HepG2 (cell line): ENCODE data around the gene MLST8. TPM values are rescaled to one million over a fixed set of nuclear protein-coding genes. Genes with fewer than 3 reads are reported as not detected.

Experiments used
- BATF2 ChIP-seq: sonication (generic); formaldehyde crosslinking; IDR thresholded peaks from 2 replicates; pipeline ENCODE4 v1.8.0; 2022; ENCODE audit warnings: mild to moderate bottlenecking, missing genetic modification reagents, moderate library complexity
- DNMT3B ChIP-seq: conservative IDR thresholded peaks from 2 replicates; pipeline ENCODE4 v1.6.1; 2016; ENCODE audit warnings: missing biosample characterization, control low read depth
- HNF4A ChIP-seq: sonication (generic); formaldehyde crosslinking; IDR thresholded peaks from 2 replicates; pipeline ENCODE4 v1.4.0; 2020; ENCODE audit warnings: missing genetic modification reagents
- HOXA7 ChIP-seq: sonication (generic); formaldehyde crosslinking; IDR thresholded peaks from 2 replicates; pipeline ENCODE4 v1.8.1; 2022; ENCODE audit warnings: mild to moderate bottlenecking, missing genetic modification reagents, moderate library complexity
- KDM5B ChIP-seq: sonication (generic); formaldehyde crosslinking; IDR thresholded peaks from 2 replicates; pipeline ENCODE4 v1.4.0; 2020; ENCODE audit warnings: missing genetic modification reagents, mild to moderate bottlenecking, borderline replicate concordance
- MATR3 ChIP-seq: sonication (generic); formaldehyde crosslinking; IDR thresholded peaks from 2 replicates; pipeline ENCODE4 v1.4.0; 2020; ENCODE audit warnings: missing genetic modification reagents
- MXD3 ChIP-seq: IDR thresholded peaks from 2 replicates; pipeline ENCODE4 v1.6.1; 2016; ENCODE audit warnings: mild to moderate bottlenecking, missing biosample characterization, missing genetic modification reagents
- NAIF1 ChIP-seq: sonication (generic); formaldehyde crosslinking; IDR thresholded peaks from 2 replicates; pipeline ENCODE4 v1.5.0; 2020; ENCODE audit warnings: mild to moderate bottlenecking, missing genetic modification reagents, borderline replicate concordance
- NCOA2 ChIP-seq: sonication (generic); formaldehyde crosslinking; IDR thresholded peaks from 2 replicates; pipeline ENCODE4 v1.8.0; 2022; ENCODE audit warnings: inconsistent platforms
- NCOR1 ChIP-seq: fragments of 200-600 bp; sonication (generic); IDR thresholded peaks from 2 replicates; pipeline ENCODE4 v1.7.0; 2017; ENCODE audit warnings: antibody characterized with exemption, low read length, borderline replicate concordance
- NR2C2 ChIP-seq: sonication (generic); formaldehyde crosslinking; IDR thresholded peaks from 2 replicates; pipeline ENCODE4 v1.4.0; 2020; ENCODE audit warnings: missing genetic modification reagents, mild to moderate bottlenecking, moderate library complexity, borderline replicate concordance
- NR2F2 ChIP-seq: IDR thresholded peaks from 2 replicates; pipeline ENCODE4 v1.6.1; 2012; ENCODE audit warnings: low read depth, inconsistent platforms, borderline replicate concordance
- PATZ1 ChIP-seq: sonication (generic); formaldehyde crosslinking; IDR thresholded peaks from 2 replicates; pipeline ENCODE4 v1.4.0; 2020; ENCODE audit warnings: missing genetic modification reagents
- PRDM15 ChIP-seq: sonication (generic); formaldehyde crosslinking; IDR thresholded peaks from 2 replicates; pipeline ENCODE4 v1.4.0; 2020; ENCODE audit warnings: missing genetic modification reagents
- RBFOX2 ChIP-seq: fragments of 200-400 bp; formaldehyde crosslinking; IDR thresholded peaks from 2 replicates; pipeline ENCODE4 v1.6.1; 2017; ENCODE audit warnings: low read depth, mild to moderate bottlenecking, low read length
- SRSF1 ChIP-seq: fragments of 200-400 bp; formaldehyde crosslinking; optimal IDR thresholded peaks from 2 replicates; pipeline ENCODE3; 2017; ENCODE audit warnings: mild to moderate bottlenecking, low read depth, low read length, moderate library complexity
- TBX3 ChIP-seq: fragments of 450-650 bp; IDR thresholded peaks from 2 replicates; pipeline ENCODE4 v1.6.1; 2017; ENCODE audit warnings: antibody characterized with exemption, mild to moderate bottlenecking, inconsistent platforms, borderline replicate concordance
- THAP11 ChIP-seq: IDR thresholded peaks from 2 replicates; pipeline ENCODE4 v1.6.1; 2016; ENCODE audit warnings: missing biosample characterization, missing genetic modification reagents
- ZBTB49 ChIP-seq: sonication (generic); formaldehyde crosslinking; IDR thresholded peaks from 2 replicates; pipeline ENCODE4 v1.4.0; 2020; ENCODE audit warnings: missing genetic modification reagents, borderline replicate concordance
- ZFP41 ChIP-seq: sonication (generic); formaldehyde crosslinking; IDR thresholded peaks from 2 replicates; pipeline ENCODE4 v1.4.0; 2020; ENCODE audit warnings: mild to moderate bottlenecking, missing genetic modification reagents, borderline replicate concordance
- ZNF160 ChIP-seq: sonication (generic); formaldehyde crosslinking; IDR thresholded peaks from 2 replicates; pipeline ENCODE4 v1.8.0; 2022; ENCODE audit warnings: mild to moderate bottlenecking, inconsistent platforms, missing genetic modification reagents
- ZNF17 ChIP-seq: sonication (generic); formaldehyde crosslinking; IDR thresholded peaks from 2 replicates; pipeline ENCODE4 v1.5.0; 2020; ENCODE audit warnings: mild to moderate bottlenecking, missing genetic modification reagents
- polyA plus RNA-seq, 8 experiments: library from polyadenylated mRNA; depleted of rRNA in 3 of 8; stranded (reverse) in 7 of 8; unstranded in 1 of 8; fragments of >200 nt; fragmentation: Illumina TruSeq in 4 of 8; extraction: Trizol in 4 of 8; gene quantifications; 2 replicates each; pipeline versions ENCODE4 v1.2.1 to v1.2.3, GENCODE V29; 2011 to 2016; ENCODE audit warnings: low read depth in 4 of 8, missing spikeins in 1 of 8, mixed read lengths in 1 of 8; ENCODE audit not compliant: insufficient read depth in 1 of 8
- total RNA-seq, 5 experiments: library from RNA; depleted of rRNA; stranded (reverse); fragments of >200 nt; fragmentation: Illumina TruSeq; extraction: Trizol; gene quantifications; 2 replicates each; pipeline ENCODE4 v1.2.3, GENCODE V29; 2016; ENCODE audit warnings: low read depth in 1 of 5

The MLST8 gene
- total and polyA plus RNA-seq, 2 of the 13 experiments (the other 11 are each of a cell fraction or from before 2014, with no cell fraction given): 30.8 to 72.7 TPM

- no peak for TF ChIP-seq MXD3 (CRISPR knock-in tag)
- TF ChIP-seq ZNF160 (CRISPR knock-in tag): no peak
- TF ChIP-seq NCOR1: peak; percentile 40; the same call in 1 of the 2 replicates
- no peak for TF ChIP-seq MATR3 (CRISPR knock-in tag)
- TF ChIP-seq DNMT3B (CRISPR knock-in tag): no peak
- TF ChIP-seq RBFOX2: no peak
- no peak for TF ChIP-seq KDM5B (CRISPR knock-in tag)
- TF ChIP-seq HNF4A: peak; percentile 67
- TF ChIP-seq ZNF17 (CRISPR knock-in tag): no peak
- TF ChIP-seq HOXA7 (CRISPR knock-in tag): no peak
- TF ChIP-seq NAIF1: no peak
- no peak for TF ChIP-seq TBX3
- TF ChIP-seq NR2C2 (CRISPR knock-in tag): peak; percentile 98
- TF ChIP-seq BATF2 (CRISPR knock-in tag): no peak
- no peak for TF ChIP-seq ZBTB49
- TF ChIP-seq SRSF1: no peak
- TF ChIP-seq NCOA2 (CRISPR knock-in tag): no peak
- no peak for TF ChIP-seq ZFP41 (CRISPR knock-in tag)
- peak; percentile 82 for TF ChIP-seq NR2F2
- no peak for TF ChIP-seq THAP11 (CRISPR knock-in tag)
- peak; percentile 36; the same call in 1 of the 2 replicates for TF ChIP-seq PATZ1 (CRISPR knock-in tag)
- no peak for TF ChIP-seq PRDM15
Measured at GRCh38 chr16:2189252-2189893, 15.9 kb upstream of the MLST8 start (continued).
